HG02870 (cell line): ENCODE data around the gene NLRP6.

ENCODE experiments used
- ATAC-seq: cut with Tn5 transposase; IDR thresholded peaks from one replicate; pipeline ENCODE4 v1.9.1; 2021; ENCODE audit warnings: mild to moderate bottlenecking, moderate library complexity; ENCODE audit not compliant: unreplicated experiment

Gene NLRP6

DNA sequence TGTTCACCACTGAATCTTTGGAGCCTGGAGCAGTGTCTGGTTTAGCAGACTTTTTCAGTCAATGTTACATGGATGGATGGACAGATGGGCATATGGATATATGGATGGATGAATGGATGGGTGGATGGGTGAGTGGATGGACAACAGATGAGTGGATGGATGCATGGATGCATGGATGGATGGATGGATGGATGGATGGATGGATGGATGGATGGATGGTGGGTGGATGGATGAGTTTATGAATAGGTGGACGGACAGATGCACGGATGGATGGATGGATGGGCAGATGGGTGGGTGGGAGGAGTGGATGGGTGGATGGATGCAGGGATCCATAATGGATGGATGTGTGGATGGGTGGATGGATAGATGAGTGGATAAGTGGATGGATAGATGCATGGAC is 22.4 kb upstream of the NLRP6 start:
- ATAC-seq = no peak

- no peak for ATAC-seq
Observed at GRCh38 chr11:256952-257737, 21.1 kb upstream of the NLRP6 start.

- ATAC-seq = no peak
Observed at GRCh38 chr11:257766-258493, 20.3 kb upstream of the NLRP6 start.

DNA sequence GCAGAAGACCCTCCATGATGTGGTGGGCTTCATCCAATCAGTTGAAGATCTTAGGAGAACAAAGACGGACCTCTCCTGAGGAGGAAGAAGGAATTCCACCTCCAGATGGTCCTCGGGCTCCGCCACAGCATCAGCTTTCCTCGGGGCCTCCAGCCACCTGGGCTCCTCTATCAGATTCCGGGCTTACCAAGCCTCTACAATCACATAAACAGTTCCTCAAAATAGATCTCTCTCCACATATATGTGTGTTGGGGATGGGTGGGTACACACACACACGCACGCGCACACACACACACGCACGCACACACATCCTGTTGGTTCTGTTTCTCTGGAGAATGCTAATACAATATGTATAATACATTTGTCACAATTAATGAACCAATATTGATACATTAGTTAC is 18.8 kb upstream of the NLRP6 start:
- ATAC-seq = no peak

DNA sequence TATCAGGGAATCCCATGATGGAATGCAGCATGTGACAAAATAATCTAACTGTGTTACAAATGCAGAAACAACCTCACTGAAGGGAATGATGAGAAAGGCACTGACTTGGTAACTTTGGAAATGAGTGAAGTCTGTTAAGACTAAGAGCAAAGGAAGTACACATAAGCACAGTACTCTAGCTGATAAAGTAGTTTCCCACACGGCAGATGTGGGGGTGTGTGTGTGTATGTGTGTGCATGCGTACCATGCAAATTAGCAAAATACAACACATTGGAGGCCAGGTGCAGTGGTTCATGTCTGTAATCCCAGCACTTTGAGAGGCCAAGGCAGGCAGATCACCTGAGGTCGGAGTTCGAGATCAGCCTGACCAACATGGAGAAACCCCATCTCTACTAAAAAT is 16.6 kb upstream of the NLRP6 start:
- no peak for ATAC-seq

- no peak for ATAC-seq
Observed at GRCh38 chr11:266676-267439, 11.3 kb upstream of the NLRP6 start.

- ATAC-seq = no peak
Observed at GRCh38 chr11:267491-267994, 10.7 kb upstream of the NLRP6 start.

GRCh38 chr11:268716-269145 is 9.5 kb upstream of the NLRP6 start:
- peak; percentile 33 for ATAC-seq

GRCh38 chr11:269146-269890 is 8.9 kb upstream of the NLRP6 start:
- ATAC-seq = peak; percentile 74

- ATAC-seq = no peak
Observed at GRCh38 chr11:270451-271318, 7.5 kb upstream of the NLRP6 start.

DNA sequence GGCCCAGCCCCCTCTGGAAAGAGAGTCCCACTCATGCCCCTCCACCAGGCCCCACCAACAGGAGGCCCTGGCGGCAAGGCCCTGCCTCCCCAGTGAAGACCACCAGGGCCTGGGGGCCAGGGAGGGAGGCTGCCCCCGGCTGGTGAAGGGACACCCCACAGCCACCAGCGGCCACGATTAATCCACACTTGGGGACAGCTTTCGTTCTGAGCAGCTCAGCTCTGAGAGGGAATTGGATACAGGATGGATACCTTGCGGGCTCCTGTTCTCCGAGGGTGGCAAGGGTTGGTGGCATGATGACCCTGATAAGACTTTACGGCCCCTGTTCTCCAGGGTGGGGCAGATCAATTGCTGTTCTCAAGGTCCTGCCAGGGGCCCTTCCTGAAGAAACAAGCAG is 6.9 kb upstream of the NLRP6 start:
- no peak for ATAC-seq

DNA sequence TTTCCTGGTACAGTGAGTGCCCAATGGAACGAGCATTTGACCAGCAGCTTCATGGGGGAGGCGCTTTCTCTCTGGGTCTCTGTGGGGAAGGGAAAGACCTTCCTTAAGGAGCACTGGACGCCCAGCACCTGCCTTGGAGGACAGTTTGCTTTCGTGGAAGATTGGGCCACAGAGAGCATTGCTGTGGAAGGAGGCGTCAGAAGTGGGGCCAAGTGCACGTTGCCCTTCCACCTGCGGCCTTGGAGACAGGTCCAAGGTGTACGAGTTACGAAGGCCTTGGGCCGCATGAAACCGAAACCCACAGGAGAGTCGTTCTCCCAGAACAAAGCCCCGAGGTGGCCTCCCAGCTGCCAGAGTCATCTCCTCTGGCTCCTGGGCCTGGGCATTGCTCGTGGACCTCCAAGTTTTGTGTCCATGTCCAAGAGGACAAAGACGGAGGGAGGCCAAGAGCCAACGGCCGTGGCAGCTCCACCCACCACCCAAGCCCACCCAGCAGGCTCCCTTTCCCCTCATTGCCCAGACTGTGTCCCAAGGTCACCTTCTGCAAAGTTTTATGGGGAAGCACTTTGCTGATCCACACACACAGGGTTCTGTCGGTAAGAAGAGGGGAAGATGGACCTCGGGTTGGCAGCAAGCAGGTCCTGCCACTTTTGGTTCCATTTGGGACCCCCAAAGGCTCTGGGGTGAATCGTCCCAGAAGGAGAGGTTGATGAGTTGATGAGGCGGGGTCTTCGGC is 5.8 kb upstream of the NLRP6 start:
- ATAC-seq = no peak

DNA sequence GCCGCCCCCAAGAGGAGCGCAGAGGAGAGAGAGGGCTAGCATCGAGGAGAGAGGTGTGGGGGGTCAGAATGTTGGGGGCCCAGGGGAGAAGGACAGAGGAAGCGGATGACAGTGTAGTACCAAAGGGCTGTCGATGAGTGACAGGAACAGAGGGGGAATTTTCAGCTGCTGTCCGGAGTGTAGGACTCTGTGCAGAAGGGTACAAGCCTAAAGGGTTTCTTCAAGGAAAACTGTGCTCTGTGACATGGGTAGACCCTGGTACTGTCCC is 5.3 kb upstream of the NLRP6 start:
- no peak for ATAC-seq

DNA sequence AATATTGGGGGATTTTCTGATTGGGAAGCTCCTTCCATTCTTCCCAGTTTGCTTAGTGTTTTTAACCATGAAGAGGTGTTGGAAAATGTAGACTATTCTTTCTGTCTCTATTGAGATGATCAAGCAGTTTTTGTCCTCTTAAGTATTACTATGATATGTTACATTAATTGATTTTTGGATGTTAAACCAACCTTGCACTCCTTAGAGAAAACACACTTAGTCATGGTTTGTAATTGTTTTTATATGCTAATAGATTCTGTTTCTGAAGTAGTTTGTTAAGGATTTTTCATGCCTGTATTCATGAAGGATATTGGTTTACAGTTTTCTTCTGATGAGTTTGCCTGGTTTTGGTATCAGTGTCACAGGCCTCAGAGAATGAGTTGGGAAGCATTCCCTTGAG is 2.0 kb upstream of the NLRP6 start:
- no peak for ATAC-seq

GRCh38 chr11:279040-279965 is 1.1 kb downstream of the NLRP6 start:
- no peak for ATAC-seq

GRCh38 chr11:279966-280705 is 1.9 kb downstream of the NLRP6 start:
- ATAC-seq = no peak

GRCh38 chr11:280706-281485 is 2.7 kb downstream of the NLRP6 start:
- ATAC-seq = no peak
